Omental fat pad (tissue), 4 donors: Measurements from ENCODE around the gene CCDC82. TPM values are rescaled to one million over a fixed set of nuclear protein-coding genes. Genes with fewer than 3 reads are reported as not detected.
A peak's percentile ranks its signal among the peaks of the same experiment; 100 is the strongest.

Experiments used
- ATAC-seq: fragments of 150-250 bp; one replicate; pipeline ENCODE4 v1.9.1; 2016; ENCODE audit warnings: mild to moderate bottlenecking, moderate library complexity; ENCODE audit not compliant: low FRiP score
- DNase-seq: peaks from one replicate; pipeline ENCODE4 v3.0.0-alpha.2; 2019; ENCODE audit warnings: low spot score
- CTCF ChIP-seq, 3 donors: fragments of 450-650 bp; IDR thresholded peaks; one replicate each; pipeline ENCODE4 v1.5.1; 2016 to 2017; ENCODE audit warnings: antibody characterized with exemption in 3 of 3, mild to moderate bottlenecking in 3 of 3, moderate library complexity in 2 of 3
- total RNA-seq, 4 donors: library from RNA; depleted of rRNA; stranded (reverse); fragments of >200 nt; gene quantifications; one replicate each; pipeline ENCODE4 v1.1.0, GENCODE V29; 2016

Gene CCDC82
- total RNA-seq, 4 donors from 2014 or later = 16.0 to 34.4 (median 24.6) TPM

GRCh38 chr11:96342014-96342960 is 47.4 kb downstream of the CCDC82 start:
- DNase-seq (no peak), ATAC-seq (no peak)
- no peak for TF ChIP-seq CTCF (IDR thresholded peaks at IDR 0.05)

DNA sequence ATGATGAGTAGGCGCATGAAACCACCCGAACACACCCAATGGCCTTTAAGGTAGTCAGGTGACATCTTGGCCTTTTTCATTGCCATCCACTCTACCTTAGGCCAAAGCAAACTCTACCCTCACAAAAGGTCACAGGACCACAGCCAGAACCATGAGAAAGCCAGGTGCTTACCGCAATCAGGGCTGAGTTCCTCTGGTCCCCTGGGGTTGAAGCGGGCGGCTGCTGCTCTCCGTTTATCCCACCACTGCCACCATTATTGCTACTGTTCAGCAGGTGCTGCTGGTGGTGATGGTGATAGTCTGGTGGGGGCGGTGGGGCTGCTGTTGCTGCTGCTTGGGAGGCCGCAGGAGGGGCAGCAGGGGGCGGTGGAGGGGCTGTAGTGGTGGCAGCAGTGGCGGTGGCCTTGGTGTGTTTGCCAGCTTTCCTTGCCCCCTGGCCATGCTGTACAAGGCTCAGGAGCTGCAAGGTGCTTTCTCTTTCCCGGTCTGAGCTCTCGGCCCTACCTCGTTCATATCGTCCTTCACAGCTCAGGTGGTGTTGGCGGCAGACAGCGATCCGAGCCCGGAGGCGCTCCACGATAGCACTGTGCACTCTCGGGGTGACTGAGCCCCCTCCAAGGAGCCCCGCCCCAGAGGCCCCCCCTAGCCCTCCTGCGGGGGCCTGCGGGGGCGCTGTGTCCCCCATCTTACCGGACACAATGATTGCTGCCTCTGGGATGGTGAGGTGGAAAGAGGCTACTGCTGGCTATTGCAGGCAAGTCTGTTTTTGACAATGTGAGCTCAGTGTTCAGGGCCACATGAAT is 48.3 kb downstream of the CCDC82 start:
- DNase-seq (no peak), ATAC-seq (peak; percentile 33)
- peak in 1 of 3 donors; percentile 19 for TF ChIP-seq CTCF (IDR thresholded peaks at IDR 0.05)

DNA sequence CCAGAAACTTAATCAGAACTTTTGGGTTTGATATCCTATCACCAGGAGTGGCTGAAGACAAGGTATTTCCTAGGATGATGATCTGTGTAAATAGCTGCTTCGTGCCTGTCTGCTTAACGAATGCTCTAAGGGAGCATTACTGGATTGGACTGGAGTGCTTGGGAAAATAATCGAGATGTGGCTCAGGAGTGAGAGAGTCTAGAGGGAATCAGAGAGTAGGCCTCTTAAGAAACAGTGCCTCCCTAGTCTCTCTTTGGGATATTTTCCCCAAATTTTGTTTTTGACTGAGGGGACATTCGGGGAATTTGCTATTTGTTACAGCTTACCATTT is 49.2 kb downstream of the CCDC82 start:
- TF ChIP-seq CTCF (IDR thresholded peaks at IDR 0.05) = no peak
- no peak for ATAC-seq
- no peak for DNase-seq

GRCh38 chr11:96339706-96340554 is 49.8 kb downstream of the CCDC82 start:
- TF ChIP-seq CTCF (IDR thresholded peaks at IDR 0.05) = no peak
- no peak for ATAC-seq
- DNase-seq = no peak

- DNase-seq (no peak), ATAC-seq (peak; percentile 54)
- TF ChIP-seq CTCF (IDR thresholded peaks at IDR 0.05) = no peak
Measured at GRCh38 chr11:96338910-96339705, 50.6 kb downstream of the CCDC82 start.
